OCI-LY3 (cell line): ENCODE results near the gene FRAS1.

Experiments
- H2AFZ ChIP-seq: fragments of 200-600, 300-600 bp; shearing (Covaris generic); 2 replicates; pipeline ENCODE4 v1.6.0; 2014; ENCODE audit warnings: antibody characterized with exemption, low read depth, low read length
- H3K27ac ChIP-seq: fragments of 200-600, 300-600 bp; sonication (generic); 2 replicates; pipeline ENCODE4 v1.5.1; 2014; ENCODE audit warnings: mild to moderate bottlenecking, low read length, moderate library complexity, mixed read lengths
- H3K27me3 ChIP-seq: fragments of 200-600, 300-600 bp; sonication (generic); 2 replicates; pipeline ENCODE4 v1.6.1; 2014; ENCODE audit warnings: low read depth, low read length, mixed read lengths
- H3K36me3 ChIP-seq: fragments of 200-600, 300-600 bp; sonication (generic); replicated peaks from 2 replicates; pipeline ENCODE3; 2014; ENCODE audit warnings: low read depth, low read length, mixed read lengths
- H3K4me1 ChIP-seq: fragments of 300-600, 200-600 bp; sonication (generic); 2 replicates; pipeline ENCODE4 v1.6.1; 2014; ENCODE audit warnings: low read length, mixed read lengths
- H3K4me2 ChIP-seq: fragments of 200-600, 300-600 bp; sonication (generic); 2 replicates; pipeline ENCODE4 v1.6.1; 2014; ENCODE audit warnings: low read length, mixed read lengths
- H3K4me3 ChIP-seq: fragments of 300-600, 200-600 bp; sonication (generic); 2 replicates; pipeline ENCODE4 v1.5.1; 2014; ENCODE audit warnings: antibody characterized with exemption, mild to moderate bottlenecking, low read length, moderate library complexity
- H3K79me2 ChIP-seq: fragments of 300-600, 200-600 bp; shearing (Covaris generic); 2 replicates; pipeline ENCODE4 v1.6.1; 2014; ENCODE audit warnings: mild to moderate bottlenecking, low read length, mixed read lengths
- H3K9ac ChIP-seq: fragments of 300-600, 200-600 bp; shearing (Covaris generic); 2 replicates; pipeline ENCODE4 v1.6.0; 2014; ENCODE audit warnings: mild to moderate bottlenecking, low read length, moderate library complexity
- H3K9me3 ChIP-seq: fragments of 200-600, 300-600 bp; shearing (Covaris generic); 2 replicates; pipeline ENCODE4 v1.6.1; 2014; ENCODE audit warnings: low read length, mixed read lengths; ENCODE audit not compliant: insufficient read depth
- H4K20me1 ChIP-seq: fragments of 200-600, 300-600 bp; sonication (generic); 2 replicates; pipeline ENCODE4 v1.6.1; 2016; ENCODE audit warnings: low read length, mixed read lengths; ENCODE audit not compliant: insufficient read depth
- EZH2phosphoT487 ChIP-seq: fragments of 200-600 bp; shearing (Covaris generic); IDR thresholded peaks from 2 replicates; pipeline ENCODE4 v1.6.1; 2018; ENCODE audit warnings: antibody characterized with exemption, mixed run types, low read depth
- TF ChIP-seq, protein P1 (sequence below): fragments of 200-600, 300-600 bp; sonication (generic); IDR thresholded peaks from 2 replicates; pipeline ENCODE4 v1.5.1; 2014; ENCODE audit warnings: antibody characterized with exemption, low read length, low read depth

FRAS1 gene

DNA sequence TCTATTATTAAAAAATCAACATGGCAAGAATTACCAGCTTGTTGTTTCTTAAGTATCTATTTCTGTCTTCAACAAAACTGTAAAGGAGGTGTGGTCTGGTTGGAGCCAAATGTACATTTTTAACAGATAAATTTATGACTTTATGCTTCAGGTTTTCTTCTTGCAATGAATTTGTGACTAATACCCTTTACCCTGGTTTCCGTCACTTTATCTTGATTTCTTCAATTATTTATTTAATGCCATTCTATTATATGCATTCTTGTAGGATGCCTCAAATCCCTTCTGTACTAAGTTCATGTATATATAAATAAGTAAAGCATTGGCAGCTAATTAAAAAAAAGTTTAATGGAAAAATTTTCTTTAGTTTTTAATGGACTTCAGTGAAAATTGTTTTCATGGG, 453.0 kb downstream of the FRAS1 start:
- TF ChIP-seq EZH2phosphoT487: no peak
- TF ChIP-seq, protein P1, sequence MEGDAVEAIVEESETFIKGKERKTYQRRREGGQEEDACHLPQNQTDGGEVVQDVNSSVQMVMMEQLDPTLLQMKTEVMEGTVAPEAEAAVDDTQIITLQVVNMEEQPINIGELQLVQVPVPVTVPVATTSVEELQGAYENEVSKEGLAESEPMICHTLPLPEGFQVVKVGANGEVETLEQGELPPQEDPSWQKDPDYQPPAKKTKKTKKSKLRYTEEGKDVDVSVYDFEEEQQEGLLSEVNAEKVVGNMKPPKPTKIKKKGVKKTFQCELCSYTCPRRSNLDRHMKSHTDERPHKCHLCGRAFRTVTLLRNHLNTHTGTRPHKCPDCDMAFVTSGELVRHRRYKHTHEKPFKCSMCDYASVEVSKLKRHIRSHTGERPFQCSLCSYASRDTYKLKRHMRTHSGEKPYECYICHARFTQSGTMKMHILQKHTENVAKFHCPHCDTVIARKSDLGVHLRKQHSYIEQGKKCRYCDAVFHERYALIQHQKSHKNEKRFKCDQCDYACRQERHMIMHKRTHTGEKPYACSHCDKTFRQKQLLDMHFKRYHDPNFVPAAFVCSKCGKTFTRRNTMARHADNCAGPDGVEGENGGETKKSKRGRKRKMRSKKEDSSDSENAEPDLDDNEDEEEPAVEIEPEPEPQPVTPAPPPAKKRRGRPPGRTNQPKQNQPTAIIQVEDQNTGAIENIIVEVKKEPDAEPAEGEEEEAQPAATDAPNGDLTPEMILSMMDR: no peak
- Histone ChIP-seq H3K27ac (no peak overlapping the region), H3K9ac (no peak overlapping the region), H2AFZ (no peak overlapping the region), H3K9me3 (no peaks in the 10 kb centered on the region), H3K4me1 (no peaks in the 10 kb centered on the region), H3K4me2 (no peak overlapping the region), H3K4me3 (no peak overlapping the region), H3K36me3 (no peaks in the 10 kb centered on the region), H4K20me1 (no peaks in the 10 kb centered on the region), H3K79me2 (no peaks in the 10 kb centered on the region), H3K27me3 (no peaks in the 10 kb centered on the region)

DNA sequence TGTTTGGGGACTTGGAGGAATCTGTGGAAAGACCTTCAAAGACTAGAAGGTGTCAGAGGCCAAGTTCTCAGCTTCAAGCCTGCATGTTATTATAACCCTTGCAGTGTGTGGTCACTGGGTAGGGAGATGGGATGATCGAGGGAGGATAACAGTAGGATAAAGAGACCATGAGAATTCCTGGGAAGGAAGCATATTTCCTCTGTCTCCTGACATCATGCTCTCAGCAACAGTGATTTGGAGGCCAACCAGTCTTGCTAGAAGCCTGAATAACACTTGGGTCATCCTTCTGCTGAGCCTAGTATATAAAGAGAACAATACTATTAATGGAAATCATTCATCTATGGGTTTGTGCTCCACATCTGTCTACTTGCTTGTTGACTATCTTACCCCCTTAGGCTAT, 453.6 kb downstream of the FRAS1 start:
- Histone ChIP-seq H3K4me1 (no peaks in the 10 kb centered on the region), H3K4me3 (no peak overlapping the region), H3K27me3 (no peaks in the 10 kb centered on the region), H3K9ac (no peak overlapping the region), H3K79me2 (no peaks in the 10 kb centered on the region), H4K20me1 (no peaks in the 10 kb centered on the region), H3K9me3 (peaks cover 4% of the 10 kb centered on the region; the same call in 1 of the 2 replicates), H3K4me2 (no peak overlapping the region), H3K27ac (no peak overlapping the region), H3K36me3 (no peaks in the 10 kb centered on the region), H2AFZ (no peak overlapping the region)
- TF ChIP-seq EZH2phosphoT487: no peak
- TF ChIP-seq, protein P1: no peak

DNA sequence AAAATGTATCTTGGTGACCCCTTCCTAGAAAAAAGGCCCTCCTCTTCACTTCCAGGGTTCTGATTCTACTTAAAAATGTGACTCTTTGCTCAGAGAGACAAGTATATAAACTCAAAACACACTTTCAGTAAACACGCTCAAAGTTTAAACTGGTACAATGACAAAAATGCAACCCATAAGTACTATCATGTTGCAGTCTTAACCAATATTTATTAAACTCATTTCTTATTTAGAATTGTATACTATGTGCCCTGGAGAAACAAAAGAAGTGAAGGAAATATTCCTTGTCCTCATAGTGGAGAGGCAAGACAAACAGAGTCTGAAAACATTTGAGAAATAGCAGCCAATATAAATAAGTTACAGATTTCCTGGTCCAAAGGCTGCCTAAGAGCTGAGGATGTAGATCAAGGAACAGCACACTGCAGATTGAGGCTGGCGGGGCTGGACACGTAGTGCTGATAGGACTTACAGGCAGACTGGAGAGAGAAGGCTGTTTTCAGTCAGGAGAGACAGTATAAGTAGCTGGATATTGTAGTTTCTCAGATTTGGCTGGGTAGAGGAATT, 455.3 kb downstream of the FRAS1 start:
- H3K4me3 ChIP-seq: no peak overlapping the region
- H3K36me3 ChIP-seq: no peaks in the 10 kb centered on the region
- H3K79me2 ChIP-seq: no peaks in the 10 kb centered on the region
- H4K20me1 ChIP-seq: no peaks in the 10 kb centered on the region
- H3K27ac ChIP-seq: no peak overlapping the region
- no peak overlapping the region for H3K4me2 ChIP-seq
- no peaks in the 10 kb centered on the region for H3K27me3 ChIP-seq
- TF ChIP-seq, protein P1: no peak
- TF ChIP-seq EZH2phosphoT487: no peak
- H3K9ac ChIP-seq: no peak overlapping the region
- peaks cover 17% of the 10 kb centered on the region; the same call in 1 of the 2 replicates for H3K9me3 ChIP-seq
- H3K4me1 ChIP-seq: no peaks in the 10 kb centered on the region
- no peak overlapping the region for H2AFZ ChIP-seq

DNA sequence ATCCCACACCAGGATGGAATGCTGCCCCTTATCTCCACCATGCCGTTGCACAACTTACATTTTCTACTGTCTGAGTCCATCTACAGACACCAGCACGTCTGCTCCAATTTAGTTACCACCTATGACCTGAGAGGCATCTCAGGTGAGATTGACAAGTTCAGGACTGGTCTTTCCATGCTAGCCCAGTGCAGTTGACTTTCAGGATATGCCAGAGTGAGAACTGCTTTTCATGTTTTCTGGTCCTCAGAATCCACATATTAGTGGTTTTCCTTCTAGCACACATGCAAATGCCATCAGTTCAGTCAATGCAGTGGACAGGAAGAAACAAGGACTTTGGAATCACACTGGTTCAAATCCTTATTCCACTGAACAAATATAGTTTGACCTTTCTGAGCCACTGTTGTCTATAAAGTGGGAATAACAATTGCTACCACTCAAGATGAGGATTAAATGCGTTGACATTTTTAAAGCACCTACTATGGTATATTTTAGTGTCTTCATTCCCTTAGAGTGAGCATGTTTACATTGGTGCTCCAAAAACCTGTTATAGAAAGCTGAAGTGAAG, 456.4 kb downstream of the FRAS1 start:
- no peak overlapping the region for H3K4me2 ChIP-seq
- H3K4me3 ChIP-seq: no peak overlapping the region
- H3K9me3 ChIP-seq: peaks cover 17% of the 10 kb centered on the region; the same call in 1 of the 2 replicates
- H3K27me3 ChIP-seq: no peaks in the 10 kb centered on the region
- no peaks in the 10 kb centered on the region for H3K79me2 ChIP-seq
- no peak overlapping the region for H3K9ac ChIP-seq
- H3K27ac ChIP-seq: no peak overlapping the region
- H3K36me3 ChIP-seq: no peaks in the 10 kb centered on the region
- TF ChIP-seq, protein P1: no peak
- TF ChIP-seq EZH2phosphoT487: no peak
- no peaks in the 10 kb centered on the region for H4K20me1 ChIP-seq
- no peak overlapping the region for H2AFZ ChIP-seq
- no peaks in the 10 kb centered on the region for H3K4me1 ChIP-seq
